ENCODE measurements around the gene REG1B.

Gene REG1B

GRCh38 chr2:79112269-79112668 is 24.5 kb upstream of the REG1B start:
- Histone ChIP-seq H3K9ac (ENCODE audit: low read length) (no peak overlapping the region), H3K36me3 (ENCODE audit: insufficient read depth, low read length) (no peaks in the 10 kb centered on the region), H3K9me3 (ENCODE audit: low read length) (no peaks in the 10 kb centered on the region), H3K27ac (ENCODE audit: low read depth, low read length) (no peak overlapping the region), H3K27me3 (ENCODE audit: control insufficient read depth in 1 of 2, insufficient read depth in 2 of 2, low read length in 2 of 2) (no peaks in the 10 kb centered on the region), H3K4me3 (ENCODE audit: low read depth in 1 of 2, low read length in 2 of 2) (no peak overlapping the region), H3K4me1 (ENCODE audit: insufficient read depth, low read length) (no peaks in the 10 kb centered on the region)

- H3K9me3 ChIP-seq (ENCODE audit: low read length), result no peaks in the 10 kb centered on the region
- H3K27me3 ChIP-seq (ENCODE audit: control insufficient read depth in 1 of 2, insufficient read depth in 2 of 2, low read length in 2 of 2), result no peaks in the 10 kb centered on the region
- no peak overlapping the region for H3K4me3 ChIP-seq (ENCODE audit: low read depth in 1 of 2, low read length in 2 of 2)
- H3K36me3 ChIP-seq (ENCODE audit: insufficient read depth, low read length), result no peaks in the 10 kb centered on the region
- no peaks in the 10 kb centered on the region for H3K4me1 ChIP-seq (ENCODE audit: insufficient read depth, low read length)
- no peak overlapping the region for H3K27ac ChIP-seq (ENCODE audit: low read depth, low read length)
- H3K9ac ChIP-seq (ENCODE audit: low read length), result no peak overlapping the region
Measured at GRCh38 chr2:79105259-79105658, 17.5 kb upstream of the REG1B start.

GRCh38 chr2:79103214-79103613 is 15.4 kb upstream of the REG1B start:
- Histone ChIP-seq H3K36me3 (ENCODE audit: insufficient read depth, low read length) (no peaks in the 10 kb centered on the region), H3K27ac (ENCODE audit: low read depth, low read length) (no peak overlapping the region), H3K27me3 (ENCODE audit: control insufficient read depth in 1 of 2, insufficient read depth in 2 of 2, low read length in 2 of 2) (no peaks in the 10 kb centered on the region), H3K4me1 (ENCODE audit: insufficient read depth, low read length) (no peaks in the 10 kb centered on the region), H3K4me3 (ENCODE audit: low read depth in 1 of 2, low read length in 2 of 2) (no peak overlapping the region), H3K9ac (ENCODE audit: low read length) (no peak overlapping the region), H3K9me3 (ENCODE audit: low read length) (no peaks in the 10 kb centered on the region)

- H3K9me3 ChIP-seq (ENCODE audit: low read length), result no peaks in the 10 kb centered on the region
- H3K27me3 ChIP-seq (ENCODE audit: control insufficient read depth in 1 of 2, insufficient read depth in 2 of 2, low read length in 2 of 2), result no peaks in the 10 kb centered on the region
- H3K4me1 ChIP-seq (ENCODE audit: insufficient read depth, low read length), result no peaks in the 10 kb centered on the region
- H3K4me3 ChIP-seq (ENCODE audit: low read depth in 1 of 2, low read length in 2 of 2), result no peak overlapping the region
- no peaks in the 10 kb centered on the region for H3K36me3 ChIP-seq (ENCODE audit: insufficient read depth, low read length)
- H3K9ac ChIP-seq (ENCODE audit: low read length), result no peak overlapping the region
- no peak overlapping the region for H3K27ac ChIP-seq (ENCODE audit: low read depth, low read length)
Measured at GRCh38 chr2:79101024-79101423, 13.2 kb upstream of the REG1B start.

GRCh38 chr2:79100285-79100684 is 12.5 kb upstream of the REG1B start:
- Histone ChIP-seq H3K27ac (ENCODE audit: low read depth, low read length) (no peak overlapping the region), H3K9me3 (ENCODE audit: low read length) (no peaks in the 10 kb centered on the region), H3K4me3 (ENCODE audit: low read depth in 1 of 2, low read length in 2 of 2) (no peak overlapping the region), H3K27me3 (ENCODE audit: control insufficient read depth in 1 of 2, insufficient read depth in 2 of 2, low read length in 2 of 2) (no peaks in the 10 kb centered on the region), H3K36me3 (ENCODE audit: insufficient read depth, low read length) (no peaks in the 10 kb centered on the region), H3K9ac (ENCODE audit: low read length) (no peak overlapping the region), H3K4me1 (ENCODE audit: insufficient read depth, low read length) (no peaks in the 10 kb centered on the region)

GRCh38 chr2:79099140-79099686 is 11.4 kb upstream of the REG1B start:
- H3K4me3 ChIP-seq (ENCODE audit: low read depth in 1 of 2, low read length in 2 of 2), result no peak overlapping the region
- H3K36me3 ChIP-seq (ENCODE audit: insufficient read depth, low read length), result no peaks in the 10 kb centered on the region
- no peaks in the 10 kb centered on the region for H3K27me3 ChIP-seq (ENCODE audit: control insufficient read depth in 1 of 2, insufficient read depth in 2 of 2, low read length in 2 of 2)
- H3K27ac ChIP-seq (ENCODE audit: low read depth, low read length), result no peak overlapping the region
- no peaks in the 10 kb centered on the region for H3K4me1 ChIP-seq (ENCODE audit: insufficient read depth, low read length)
- H3K9ac ChIP-seq (ENCODE audit: low read length), result no peak overlapping the region
- no peaks in the 10 kb centered on the region for H3K9me3 ChIP-seq (ENCODE audit: low read length)

GRCh38 chr2:79097843-79098242 is 10.1 kb upstream of the REG1B start:
- Histone ChIP-seq H3K4me3 (ENCODE audit: low read depth in 1 of 2, low read length in 2 of 2) (no peak overlapping the region), H3K9ac (ENCODE audit: low read length) (no peak overlapping the region), H3K4me1 (ENCODE audit: insufficient read depth, low read length) (no peaks in the 10 kb centered on the region), H3K27me3 (ENCODE audit: control insufficient read depth in 1 of 2, insufficient read depth in 2 of 2, low read length in 2 of 2) (no peaks in the 10 kb centered on the region), H3K27ac (ENCODE audit: low read depth, low read length) (no peak overlapping the region), H3K9me3 (ENCODE audit: low read length) (no peaks in the 10 kb centered on the region), H3K36me3 (ENCODE audit: insufficient read depth, low read length) (no peaks in the 10 kb centered on the region)

- no peaks in the 10 kb centered on the region for H3K9me3 ChIP-seq (ENCODE audit: low read length)
- no peaks in the 10 kb centered on the region for H3K4me1 ChIP-seq (ENCODE audit: insufficient read depth, low read length)
- H3K9ac ChIP-seq (ENCODE audit: low read length), result no peak overlapping the region
- H3K27ac ChIP-seq (ENCODE audit: low read depth, low read length), result no peak overlapping the region
- H3K4me3 ChIP-seq (ENCODE audit: low read depth in 1 of 2, low read length in 2 of 2), result no peak overlapping the region
- H3K27me3 ChIP-seq (ENCODE audit: control insufficient read depth in 1 of 2, insufficient read depth in 2 of 2, low read length in 2 of 2), result no peaks in the 10 kb centered on the region
- no peaks in the 10 kb centered on the region for H3K36me3 ChIP-seq (ENCODE audit: insufficient read depth, low read length)
Measured at GRCh38 chr2:79090693-79091092, 2.9 kb upstream of the REG1B start.

- H3K9me3 ChIP-seq (ENCODE audit: low read length), result no peaks in the 10 kb centered on the region
- no peaks in the 10 kb centered on the region for H3K36me3 ChIP-seq (ENCODE audit: insufficient read depth, low read length)
- H3K4me1 ChIP-seq (ENCODE audit: insufficient read depth, low read length), result no peaks in the 10 kb centered on the region
- H3K9ac ChIP-seq (ENCODE audit: low read length), result no peak overlapping the region
- H3K4me3 ChIP-seq (ENCODE audit: low read depth in 1 of 2, low read length in 2 of 2), result no peak overlapping the region
- H3K27me3 ChIP-seq (ENCODE audit: control insufficient read depth in 1 of 2, insufficient read depth in 2 of 2, low read length in 2 of 2), result no peaks in the 10 kb centered on the region
- H3K27ac ChIP-seq (ENCODE audit: low read depth, low read length), result no peak overlapping the region
Measured at GRCh38 chr2:79086255-79086654, 1.5 kb downstream of the REG1B start.

GRCh38 chr2:79085382-79085781 is 2.4 kb downstream of the REG1B start:
- Histone ChIP-seq H3K4me3 (ENCODE audit: low read depth in 1 of 2, low read length in 2 of 2) (no peak overlapping the region), H3K9ac (ENCODE audit: low read length) (no peak overlapping the region), H3K9me3 (ENCODE audit: low read length) (no peaks in the 10 kb centered on the region), H3K27ac (ENCODE audit: low read depth, low read length) (no peak overlapping the region), H3K36me3 (ENCODE audit: insufficient read depth, low read length) (no peaks in the 10 kb centered on the region), H3K27me3 (ENCODE audit: control insufficient read depth in 1 of 2, insufficient read depth in 2 of 2, low read length in 2 of 2) (no peaks in the 10 kb centered on the region), H3K4me1 (ENCODE audit: insufficient read depth, low read length) (no peaks in the 10 kb centered on the region)

- Histone ChIP-seq H3K27ac (ENCODE audit: low read depth, low read length) (no peak overlapping the region), H3K9me3 (ENCODE audit: low read length) (no peaks in the 10 kb centered on the region)
Measured at GRCh38 chr2:79084495-79085135, 3.2 kb downstream of the REG1B start.

GRCh38 chr2:79083597-79084251 is 4.1 kb downstream of the REG1B start:
- H3K4me1 ChIP-seq (ENCODE audit: insufficient read depth, low read length), result no peaks in the 10 kb centered on the region
- H3K27ac ChIP-seq (ENCODE audit: low read depth, low read length), result no peak overlapping the region
- no peaks in the 10 kb centered on the region for H3K36me3 ChIP-seq (ENCODE audit: insufficient read depth, low read length)
- no peaks in the 10 kb centered on the region for H3K9me3 ChIP-seq (ENCODE audit: low read length)
- H3K9ac ChIP-seq (ENCODE audit: low read length), result no peak overlapping the region
- no peak overlapping the region for H3K4me3 ChIP-seq (ENCODE audit: low read depth in 1 of 2, low read length in 2 of 2)
- no peaks in the 10 kb centered on the region for H3K27me3 ChIP-seq (ENCODE audit: control insufficient read depth in 1 of 2, insufficient read depth in 2 of 2, low read length in 2 of 2)

More at GRCh38 chr2:79084495-79085135, 3.2 kb downstream of the REG1B start:
- H3K4me1 ChIP-seq (ENCODE audit: insufficient read depth, low read length), result no peaks in the 10 kb centered on the region
- no peaks in the 10 kb centered on the region for H3K36me3 ChIP-seq (ENCODE audit: insufficient read depth, low read length)
- no peak overlapping the region for H3K9ac ChIP-seq (ENCODE audit: low read length)
- H3K27me3 ChIP-seq (ENCODE audit: control insufficient read depth in 1 of 2, insufficient read depth in 2 of 2, low read length in 2 of 2), result no peaks in the 10 kb centered on the region
- H3K4me3 ChIP-seq (ENCODE audit: low read depth in 1 of 2, low read length in 2 of 2), result no peak overlapping the region

All from muscle layer of colon (tissue), 2 donors.